OCI-LY7 (cell line): ENCODE data around the gene SLFN12L.

Source experiments
- CTCF ChIP-seq: fragments of 200-600 bp; sonication (generic); conservative IDR thresholded peaks from 2 replicates; pipeline ENCODE4 v1.5.1; 2014; ENCODE audit warnings: mild to moderate bottlenecking, antibody characterized with exemption, low read length, moderate library complexity, mixed read lengths
- EZH2phosphoT487 ChIP-seq: fragments of 200-600 bp; sonication (generic); IDR thresholded peaks from 2 replicates; pipeline ENCODE4 v1.6.1; 2018; ENCODE audit warnings: low read depth, borderline replicate concordance, mild to moderate bottlenecking, mixed run types, antibody characterized with exemption, low read length, moderate library complexity, mixed read lengths

DNA sequence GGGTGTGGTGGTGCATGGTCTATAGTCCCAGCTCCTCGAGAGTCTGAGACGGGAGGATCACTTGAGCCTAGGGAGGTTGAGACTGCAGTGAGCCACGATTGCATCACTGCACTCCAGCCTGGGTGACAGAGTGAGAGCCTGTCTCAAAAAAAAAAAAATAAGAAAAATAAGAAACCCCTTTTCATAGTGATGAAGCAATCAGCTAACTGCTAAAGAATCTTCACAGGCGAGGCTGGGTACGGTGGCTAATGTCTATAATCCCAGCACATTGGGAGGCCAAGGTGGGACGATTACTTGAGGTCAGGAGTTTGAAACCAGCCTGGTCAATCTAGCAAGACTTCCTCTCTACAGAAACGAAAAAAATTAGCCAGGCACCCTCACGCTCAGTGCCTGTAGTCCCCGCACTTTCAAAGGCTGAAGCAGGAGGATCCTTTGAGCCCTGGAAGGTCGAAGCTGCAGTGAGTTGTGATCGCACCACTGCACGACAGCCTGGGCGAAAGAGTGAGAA is 760 bp downstream of the SLFN12L start:
- TF ChIP-seq CTCF (no peak), EZH2phosphoT487 (no peak)
